NK-92 (cell line): ENCODE data around the gene ALDH3A2.
"Not testable (repeated sequence)": the region's sequence is repeated elsewhere in the genome, so short reads cannot be mapped to it uniquely, and the experiment has no call there.

Experiments
- DNase-seq: peaks from one replicate; lab custom pipeline; 2025; ENCODE audit not compliant: unreplicated experiment; lab: John Stamatoyannopoulos, UW

The ALDH3A2 gene

GRCh38 chr17:19650826-19651225 is 2.3 kb downstream of the ALDH3A2 start:
- no peak for DNase-seq

GRCh38 chr17:19651451-19652238 is 3.1 kb downstream of the ALDH3A2 start:
- DNase-seq, result no peak

GRCh38 chr17:19652595-19652994 is 4.0 kb downstream of the ALDH3A2 start:
- no peak for DNase-seq

GRCh38 chr17:19654342-19654886 is 5.9 kb downstream of the ALDH3A2 start:
- DNase-seq, result no peak

GRCh38 chr17:19654896-19655295 is 6.3 kb downstream of the ALDH3A2 start:
- no peak for DNase-seq

GRCh38 chr17:19656336-19656735 is 7.8 kb downstream of the ALDH3A2 start:
- no peak for DNase-seq

GRCh38 chr17:19656851-19657581 is 8.5 kb downstream of the ALDH3A2 start:
- DNase-seq, result no peak

GRCh38 chr17:19659366-19660177 is 11.0 kb downstream of the ALDH3A2 start:
- DNase-seq, result no peak

- no peak for DNase-seq
Observed at GRCh38 chr17:19660219-19660870, 11.8 kb downstream of the ALDH3A2 start.

- no peak for DNase-seq
Observed at GRCh38 chr17:19661121-19661520, 12.6 kb downstream of the ALDH3A2 start.

GRCh38 chr17:19663097-19663496 is 14.5 kb downstream of the ALDH3A2 start:
- no peak for DNase-seq

- DNase-seq, result no peak
Observed at GRCh38 chr17:19664136-19664820, 15.7 kb downstream of the ALDH3A2 start.

- no peak for DNase-seq
Observed at GRCh38 chr17:19664821-19665181, 16.2 kb downstream of the ALDH3A2 start.

- DNase-seq, result not testable (repeated sequence)
Observed at GRCh38 chr17:19669680-19670079, 21.1 kb downstream of the ALDH3A2 start.

GRCh38 chr17:19670908-19671307 is 22.4 kb downstream of the ALDH3A2 start:
- DNase-seq, result no peak

- no peak for DNase-seq
Observed at GRCh38 chr17:19671433-19671832, 22.9 kb downstream of the ALDH3A2 start.

- no peak for DNase-seq
Observed at GRCh38 chr17:19672009-19672750, 23.6 kb downstream of the ALDH3A2 start.

GRCh38 chr17:19673623-19674022 is 25.1 kb downstream of the ALDH3A2 start:
- DNase-seq, result no peak

- no peak for DNase-seq
Observed at GRCh38 chr17:19676896-19677295, 28.3 kb downstream of the ALDH3A2 start.
